ENCODE data around the gene TMF1.

TMF1 gene

GRCh38 chr3:69009559-69010410, 42.3 kb downstream of the TMF1 start:
- Histone ChIP-seq H3K79me2 (ENCODE audit: control insufficient read depth, low read length) (no peaks in the 10 kb centered on the region; the same call in 1 of the 2 replicates), H3K36me3 (ENCODE audit: control insufficient read depth, low read length) (peaks cover 7% of the 10 kb centered on the region; the same call in 1 of the 2 replicates), H3K4me2 (ENCODE audit: low read length) (no peak overlapping the region), H3K9me2 (replicated peaks; ENCODE audit: control insufficient read depth, low read length) (no peaks in the 10 kb centered on the region), H3K4me1 (ENCODE audit: control insufficient read depth, low read length) (peaks cover 17% of the 10 kb centered on the region), H4K20me1 (ENCODE audit: control insufficient read depth, insufficient read depth, low read depth, low read length) (no peaks in the 10 kb centered on the region; the same call in 1 of the 2 replicates), H3K27ac (ENCODE audit: low read depth, low read length) (no peak overlapping the region), H3K4me3 (ENCODE audit: low read length) (no peak overlapping the region), H3F3A (ENCODE audit: control insufficient read depth, insufficient read depth) (no peaks in the 10 kb centered on the region), H3K9me3 (ENCODE audit: control insufficient read depth, insufficient read depth, low read length) (no peaks in the 10 kb centered on the region), H3K27me3 (ENCODE audit: control insufficient read depth, low read length) (no peaks in the 10 kb centered on the region)
- TF ChIP-seq CTCF (IDR thresholded peaks at IDR 0.05; ENCODE audit: low read depth, low read length, poor library complexity, severe bottlenecking) (no peak), EZH2phosphoT487 (IDR thresholded peaks at IDR 0.05; ENCODE audit: borderline replicate concordance, low read length) (no peak)

GRCh38 chr3:69008980-69009379, 43.2 kb downstream of the TMF1 start:
- no peaks in the 10 kb centered on the region for H3K9me2 ChIP-seq (replicated peaks; ENCODE audit: control insufficient read depth, low read length)
- no peaks in the 10 kb centered on the region for H3K79me2 ChIP-seq (ENCODE audit: control insufficient read depth, low read length)
- no peaks in the 10 kb centered on the region; the same call in 1 of the 2 replicates for H4K20me1 ChIP-seq (ENCODE audit: control insufficient read depth, insufficient read depth, low read depth, low read length)
- H3K4me2 ChIP-seq (ENCODE audit: low read length): no peak overlapping the region
- H3K4me1 ChIP-seq (ENCODE audit: control insufficient read depth, low read length): peaks cover 9% of the 10 kb centered on the region
- H3K4me3 ChIP-seq (ENCODE audit: low read length): no peak overlapping the region
- no peaks in the 10 kb centered on the region for H3K27me3 ChIP-seq (ENCODE audit: control insufficient read depth, low read length)
- no peaks in the 10 kb centered on the region for H3F3A ChIP-seq (ENCODE audit: control insufficient read depth, insufficient read depth)
- no peak for TF ChIP-seq CTCF (IDR thresholded peaks at IDR 0.05; ENCODE audit: low read depth, low read length, poor library complexity, severe bottlenecking)
- TF ChIP-seq EZH2phosphoT487 (IDR thresholded peaks at IDR 0.05; ENCODE audit: borderline replicate concordance, low read length): no peak
- no peaks in the 10 kb centered on the region for H3K9me3 ChIP-seq (ENCODE audit: control insufficient read depth, insufficient read depth, low read length)
- no peak overlapping the region for H3K27ac ChIP-seq (ENCODE audit: low read depth, low read length)
- peaks cover 8% of the 10 kb centered on the region; the same call in 1 of the 2 replicates for H3K36me3 ChIP-seq (ENCODE audit: control insufficient read depth, low read length)

GRCh38 chr3:69005791-69006482, 46.2 kb downstream of the TMF1 start:
- no peaks in the 10 kb centered on the region for H3K9me3 ChIP-seq (ENCODE audit: control insufficient read depth, insufficient read depth, low read length)
- no peaks in the 10 kb centered on the region for H3K4me1 ChIP-seq (ENCODE audit: control insufficient read depth, low read length)
- no peak overlapping the region for H3K27ac ChIP-seq (ENCODE audit: low read depth, low read length)
- TF ChIP-seq CTCF (IDR thresholded peaks at IDR 0.05; ENCODE audit: low read depth, low read length, poor library complexity, severe bottlenecking) (no peak), EZH2phosphoT487 (IDR thresholded peaks at IDR 0.05; ENCODE audit: borderline replicate concordance, low read length) (no peak)
- peaks cover 10% of the 10 kb centered on the region; the same call in 1 of the 2 replicates for H3K36me3 ChIP-seq (ENCODE audit: control insufficient read depth, low read length)
- H3K9me2 ChIP-seq (replicated peaks; ENCODE audit: control insufficient read depth, low read length): no peaks in the 10 kb centered on the region
- H3K27me3 ChIP-seq (ENCODE audit: control insufficient read depth, low read length): no peaks in the 10 kb centered on the region
- no peak overlapping the region for H3K4me2 ChIP-seq (ENCODE audit: low read length)
- no peaks in the 10 kb centered on the region for H3K79me2 ChIP-seq (ENCODE audit: control insufficient read depth, low read length)
- H4K20me1 ChIP-seq (ENCODE audit: control insufficient read depth, insufficient read depth, low read depth, low read length): no peaks in the 10 kb centered on the region; the same call in 1 of the 2 replicates
- H3F3A ChIP-seq (ENCODE audit: control insufficient read depth, insufficient read depth): no peaks in the 10 kb centered on the region
- no peak overlapping the region for H3K4me3 ChIP-seq (ENCODE audit: low read length)
